Omental fat pad (tissue), 4 donors: ENCODE data around the gene NFIB. TPM values are rescaled to one million over a fixed set of nuclear protein-coding genes. Genes with fewer than 3 reads are reported as not detected.
A peak's percentile ranks its signal among the peaks of the same experiment; 100 is the strongest.

Experiments
- ATAC-seq: fragments of 150-250 bp; one replicate; pipeline ENCODE4 v1.9.1; 2016; ENCODE audit warnings: mild to moderate bottlenecking, moderate library complexity; ENCODE audit not compliant: low FRiP score
- DNase-seq: peaks from one replicate; pipeline ENCODE4 v3.0.0-alpha.2; 2019; ENCODE audit warnings: low spot score
- CTCF ChIP-seq, 3 donors: fragments of 450-650 bp; IDR thresholded peaks; one replicate each; pipeline ENCODE4 v1.5.1; 2016 to 2017; ENCODE audit warnings: antibody characterized with exemption in 3 of 3, mild to moderate bottlenecking in 3 of 3, moderate library complexity in 2 of 3
- total RNA-seq, 4 donors: library from RNA; depleted of rRNA; stranded (reverse); fragments of >200 nt; gene quantifications; one replicate each; pipeline ENCODE4 v1.1.0, GENCODE V29; 2016

NFIB gene
- total RNA-seq, 4 donors from 2014 or later: 55.1 to 265 (median 106) TPM

DNA sequence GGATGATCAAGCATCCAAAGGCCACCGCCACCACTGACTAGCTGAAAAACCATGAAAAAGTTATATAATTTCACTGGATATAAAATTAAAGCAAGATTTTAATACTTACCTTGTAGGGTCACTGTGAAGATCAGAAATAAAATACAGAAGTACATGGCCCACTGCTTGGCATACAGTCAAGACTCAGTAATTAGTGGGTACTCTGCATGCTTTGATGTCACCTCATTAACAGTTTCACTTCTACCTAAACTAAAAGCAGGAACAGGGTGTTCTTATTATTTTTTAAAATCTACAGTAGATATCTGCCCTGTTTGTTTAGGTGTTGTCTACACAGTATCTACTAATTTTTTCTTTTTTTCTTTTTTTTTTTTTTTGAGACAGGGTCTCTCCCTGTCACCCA, 66.4 kb downstream of the NFIB start:
- DNase-seq: no peak
- TF ChIP-seq CTCF (IDR thresholded peaks at IDR 0.05): no peak
- no peak for ATAC-seq

DNA sequence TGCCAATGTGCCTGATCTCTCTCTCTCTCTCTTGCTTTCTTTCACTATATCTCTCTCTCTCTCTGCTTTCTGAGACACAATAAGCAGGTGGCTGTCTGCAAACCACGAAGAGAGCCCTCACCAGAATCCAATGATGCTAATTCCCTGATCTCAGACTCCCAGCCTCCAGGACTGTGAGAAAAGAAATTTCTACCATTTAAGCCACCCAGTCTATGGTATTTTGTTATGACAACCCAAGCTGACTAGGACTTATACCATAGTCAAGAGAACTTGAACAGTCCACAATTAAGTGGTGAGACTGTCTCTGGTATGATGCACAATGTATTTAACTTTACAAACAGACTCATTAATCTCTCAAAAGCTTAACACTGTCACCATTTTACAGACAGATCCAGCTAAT, 67.0 kb downstream of the NFIB start:
- no peak for ATAC-seq

GRCh38 chr9:14245901-14246525, 67.9 kb downstream of the NFIB start:
- DNase-seq (no peak), ATAC-seq (peak; percentile 44)
- TF ChIP-seq CTCF (IDR thresholded peaks at IDR 0.05): no peak

More for the DNA sequence above, 67.0 kb downstream of the NFIB start:
- no peak for TF ChIP-seq CTCF (IDR thresholded peaks at IDR 0.05)
- DNase-seq: no peak

- no peak for TF ChIP-seq CTCF (IDR thresholded peaks at IDR 0.05)
- DNase-seq (no peak), ATAC-seq (no peak)
Observed at GRCh38 chr9:14243514-14244042, 70.4 kb downstream of the NFIB start.

DNA sequence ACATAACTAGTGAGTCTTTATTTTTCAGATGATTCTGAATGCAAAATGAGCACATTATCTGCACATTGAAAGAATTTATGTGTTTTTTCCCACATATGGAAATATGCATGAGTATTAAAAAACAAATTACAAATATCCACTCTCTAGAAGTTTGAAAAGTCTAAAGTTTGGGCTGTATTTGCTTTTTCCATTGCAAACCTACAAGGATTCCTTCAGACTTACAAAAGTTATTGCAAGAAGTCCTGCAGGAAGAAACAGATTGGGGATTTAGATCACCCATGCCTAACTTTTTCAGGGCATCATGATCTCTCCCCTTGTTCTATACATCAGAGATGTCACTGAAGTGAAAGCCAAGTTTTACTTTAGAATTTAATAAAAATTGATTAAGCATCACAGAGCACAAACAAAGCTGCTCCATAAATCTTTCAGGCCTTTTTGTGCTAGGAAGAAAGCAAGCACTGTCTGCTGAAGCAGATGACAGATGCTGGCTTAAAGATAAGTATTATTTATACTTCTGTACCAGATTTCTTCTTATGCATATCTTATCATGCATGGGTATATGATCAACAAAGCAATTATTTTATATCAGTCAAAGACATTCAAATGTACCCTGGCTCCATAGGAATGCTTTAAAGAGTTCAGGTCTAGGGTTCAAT, 71.7 kb downstream of the NFIB start:
- DNase-seq (no peak), ATAC-seq (no peak)
- TF ChIP-seq CTCF (IDR thresholded peaks at IDR 0.05): no peak

- TF ChIP-seq CTCF (IDR thresholded peaks at IDR 0.05): no peak
- DNase-seq (no peak), ATAC-seq (no peak)
Observed at GRCh38 chr9:14240537-14240936, 73.4 kb downstream of the NFIB start.

DNA sequence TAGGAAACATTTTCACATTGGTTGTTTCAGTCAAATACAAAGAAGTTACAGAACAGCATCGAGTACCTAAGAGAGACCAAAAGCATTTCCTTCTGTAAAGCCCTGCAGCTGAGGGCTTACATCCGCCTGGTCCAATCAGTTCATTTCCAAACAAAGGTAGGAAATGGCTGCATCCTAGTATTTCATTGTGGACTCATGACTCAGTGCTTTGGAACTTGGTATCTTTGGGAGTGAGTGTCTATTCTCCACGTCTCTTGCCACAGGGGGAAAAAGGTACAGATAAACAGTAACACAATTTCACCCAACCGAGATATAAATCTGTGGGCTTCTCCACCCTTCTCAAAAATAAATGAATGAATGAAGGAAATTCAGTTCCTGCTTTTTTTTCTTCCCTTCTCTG, 75.4 kb downstream of the NFIB start:
- DNase-seq (no peak), ATAC-seq (peak; percentile 83)
- no peak for TF ChIP-seq CTCF (IDR thresholded peaks at IDR 0.05)
